Measurements from ENCODE around the gene TTC31. TPM values are rescaled to one million over a fixed set of nuclear protein-coding genes. Genes with fewer than 3 reads are reported as not detected.

TTC31 gene
- total RNA-seq, 1 donor from 2014 or later: 26.1 TPM

DNA sequence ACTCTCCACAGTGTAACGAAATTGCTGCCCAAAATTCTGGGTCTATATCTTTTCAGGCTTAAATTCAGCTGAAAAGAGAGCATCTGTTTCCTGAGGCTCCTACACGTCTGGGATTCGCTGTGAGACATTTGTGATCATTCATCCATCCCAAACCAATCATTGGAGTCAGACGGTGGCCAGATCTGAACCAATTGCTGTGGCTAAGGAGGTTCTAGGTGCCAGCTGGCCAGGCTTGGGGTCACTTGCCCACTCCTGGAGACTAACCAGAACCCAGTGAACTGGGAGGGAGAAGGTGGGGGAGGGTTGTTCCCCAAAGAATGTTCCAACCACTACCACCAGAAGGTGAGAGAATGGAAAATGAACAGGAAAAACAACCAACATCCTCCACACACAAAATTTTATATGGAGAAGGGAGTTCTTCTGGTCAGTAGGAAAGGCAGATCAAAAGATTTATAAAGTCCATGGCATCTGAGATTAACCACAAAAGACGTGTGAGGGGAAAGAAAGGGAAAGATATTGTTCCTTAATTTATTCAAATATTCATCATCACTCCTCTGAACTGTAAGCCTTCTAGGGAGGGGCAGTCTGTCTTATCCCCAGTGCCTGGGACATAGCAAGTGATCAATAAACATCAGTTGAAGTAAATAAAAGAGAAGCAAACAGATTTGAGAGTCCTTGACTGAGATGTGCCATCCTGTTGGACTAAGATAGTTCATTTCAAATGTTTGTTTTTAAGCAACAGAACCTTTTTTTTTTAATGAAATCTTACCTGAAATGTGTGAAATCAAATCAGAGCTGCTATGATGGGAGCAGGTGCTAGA lies 38.2 kb upstream of the TTC31 start:
- peaks cover 22% of the 10 kb centered on the region for H3K4me1 Mint-ChIP-seq
- TF ChIP-seq, protein P1, sequence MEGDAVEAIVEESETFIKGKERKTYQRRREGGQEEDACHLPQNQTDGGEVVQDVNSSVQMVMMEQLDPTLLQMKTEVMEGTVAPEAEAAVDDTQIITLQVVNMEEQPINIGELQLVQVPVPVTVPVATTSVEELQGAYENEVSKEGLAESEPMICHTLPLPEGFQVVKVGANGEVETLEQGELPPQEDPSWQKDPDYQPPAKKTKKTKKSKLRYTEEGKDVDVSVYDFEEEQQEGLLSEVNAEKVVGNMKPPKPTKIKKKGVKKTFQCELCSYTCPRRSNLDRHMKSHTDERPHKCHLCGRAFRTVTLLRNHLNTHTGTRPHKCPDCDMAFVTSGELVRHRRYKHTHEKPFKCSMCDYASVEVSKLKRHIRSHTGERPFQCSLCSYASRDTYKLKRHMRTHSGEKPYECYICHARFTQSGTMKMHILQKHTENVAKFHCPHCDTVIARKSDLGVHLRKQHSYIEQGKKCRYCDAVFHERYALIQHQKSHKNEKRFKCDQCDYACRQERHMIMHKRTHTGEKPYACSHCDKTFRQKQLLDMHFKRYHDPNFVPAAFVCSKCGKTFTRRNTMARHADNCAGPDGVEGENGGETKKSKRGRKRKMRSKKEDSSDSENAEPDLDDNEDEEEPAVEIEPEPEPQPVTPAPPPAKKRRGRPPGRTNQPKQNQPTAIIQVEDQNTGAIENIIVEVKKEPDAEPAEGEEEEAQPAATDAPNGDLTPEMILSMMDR (IDR thresholded peaks at IDR 0.05; ENCODE audit: unreplicated experiment): no peak
- peak overlapping the region; percentile 87 for H3K27ac Mint-ChIP-seq
- DNase-seq (ENCODE audit: low spot score in 2 of 2, unreplicated experiment in 2 of 2): no peak
- no peak overlapping the region for H3K4me3 Mint-ChIP-seq
- H3K36me3 Mint-ChIP-seq: no peaks in the 10 kb centered on the region
- no peaks in the 10 kb centered on the region for H3K9me3 Mint-ChIP-seq
- no peaks in the 10 kb centered on the region for H3K27me3 Mint-ChIP-seq (ENCODE audit: low read depth)

DNA sequence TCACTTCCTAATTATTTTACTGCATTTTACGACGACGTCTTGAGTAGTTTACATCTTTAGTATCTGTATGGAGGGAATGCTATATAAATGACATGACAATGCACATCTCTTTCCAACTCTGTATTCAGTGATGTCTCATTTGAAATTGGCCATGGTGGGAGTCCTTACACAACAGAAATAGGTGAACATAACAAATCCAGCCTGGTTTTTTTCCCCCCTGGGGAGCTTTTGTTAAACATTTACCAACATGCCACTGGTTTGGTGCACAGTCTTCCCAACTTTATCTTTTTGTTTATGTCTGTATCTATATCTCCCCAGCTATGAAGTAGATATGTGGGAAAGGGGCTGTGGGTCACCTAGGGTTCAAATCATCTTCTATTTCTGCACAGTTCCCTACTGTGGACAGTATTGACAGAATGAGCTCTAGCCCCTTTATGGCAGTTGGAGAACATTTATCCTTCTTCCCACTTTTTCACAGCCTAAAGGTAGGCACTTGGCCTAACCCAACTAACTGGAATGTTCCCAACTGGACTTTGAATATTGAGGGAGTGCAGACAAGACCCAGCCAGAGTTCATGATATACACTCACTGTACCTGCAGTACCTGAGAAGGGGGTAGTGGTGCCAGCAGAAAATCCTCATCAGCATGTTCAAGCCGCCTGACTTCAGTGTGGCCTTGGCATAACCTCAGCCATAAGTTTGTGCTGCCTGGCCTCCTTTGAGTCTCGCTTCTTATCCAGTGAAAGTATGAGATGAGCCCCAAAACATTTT lies 35.5 kb upstream of the TTC31 start:
- TF ChIP-seq, protein P1 (IDR thresholded peaks at IDR 0.05; ENCODE audit: unreplicated experiment): no peak
- no peaks in the 10 kb centered on the region for H3K9me3 Mint-ChIP-seq
- DNase-seq (ENCODE audit: low spot score in 2 of 2, unreplicated experiment in 2 of 2): no peak
- peaks cover 20% of the 10 kb centered on the region for H3K4me1 Mint-ChIP-seq
- no peak overlapping the region for H3K4me3 Mint-ChIP-seq
- no peaks in the 10 kb centered on the region for H3K27me3 Mint-ChIP-seq (ENCODE audit: low read depth)
- H3K27ac Mint-ChIP-seq: no peak overlapping the region
- H3K36me3 Mint-ChIP-seq: no peaks in the 10 kb centered on the region

DNA sequence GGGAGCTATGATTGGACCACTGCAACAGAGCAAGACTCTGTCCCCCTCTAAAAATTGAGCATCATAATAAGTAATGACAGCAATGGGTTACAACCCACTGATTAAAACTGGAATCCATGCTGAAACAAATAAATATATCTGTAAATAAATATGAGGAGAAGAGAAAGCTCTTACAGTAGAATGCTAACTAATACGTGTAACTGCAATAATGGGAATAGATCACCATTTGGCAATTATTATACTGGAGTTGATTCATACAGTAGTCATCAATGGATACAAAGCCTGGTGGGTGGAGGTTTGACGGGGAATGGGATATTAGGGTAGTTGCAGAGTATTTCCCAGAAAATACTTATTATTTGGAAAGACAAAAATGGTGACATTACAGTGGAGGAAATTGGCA lies 34.1 kb upstream of the TTC31 start:
- Mint-ChIP-seq H3K4me3 (no peak overlapping the region), H3K27ac (no peak overlapping the region), H3K9me3 (no peaks in the 10 kb centered on the region), H3K27me3 (ENCODE audit: low read depth) (no peaks in the 10 kb centered on the region), H3K4me1 (peaks cover 20% of the 10 kb centered on the region), H3K36me3 (no peaks in the 10 kb centered on the region)
- TF ChIP-seq, protein P1 (IDR thresholded peaks at IDR 0.05; ENCODE audit: unreplicated experiment): no peak
- no peak for DNase-seq (ENCODE audit: low spot score in 2 of 2, unreplicated experiment in 2 of 2)

DNA sequence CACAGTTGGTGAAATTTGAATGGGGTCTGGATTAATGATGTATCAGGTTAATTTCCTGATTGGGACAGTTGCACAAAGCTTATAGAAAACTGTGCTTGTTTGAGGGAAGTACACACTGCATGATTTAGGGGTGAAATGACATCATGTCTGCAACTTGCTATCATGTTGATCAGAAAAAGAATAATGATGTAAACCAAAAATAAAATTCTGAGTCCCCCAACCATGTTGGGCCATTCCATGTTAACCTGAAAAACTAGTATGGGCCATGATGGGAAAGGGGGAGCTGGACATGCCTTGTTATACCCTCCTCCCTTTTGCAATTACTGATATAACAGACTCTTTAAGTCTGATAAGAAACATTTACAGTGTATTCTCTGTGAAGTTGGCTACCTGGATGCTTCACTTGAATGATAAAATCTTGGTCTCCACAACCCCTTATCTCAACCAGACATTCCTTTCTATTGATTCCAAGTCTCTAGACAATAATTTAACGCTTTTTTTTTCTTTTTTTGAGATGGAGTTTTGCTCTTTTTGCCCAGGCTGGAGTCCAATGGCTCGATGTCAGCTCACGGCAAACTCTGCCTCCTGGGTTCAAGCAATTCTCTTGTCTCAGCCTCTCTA lies 32.2 kb upstream of the TTC31 start:
- TF ChIP-seq, protein P1 (IDR thresholded peaks at IDR 0.05; ENCODE audit: unreplicated experiment): no peak
- no peak for DNase-seq (ENCODE audit: low spot score in 2 of 2, unreplicated experiment in 2 of 2)
- no peaks in the 10 kb centered on the region for H3K27me3 Mint-ChIP-seq (ENCODE audit: low read depth)
- no peaks in the 10 kb centered on the region for H3K9me3 Mint-ChIP-seq
- no peak overlapping the region for H3K27ac Mint-ChIP-seq
- peaks cover 22% of the 10 kb centered on the region for H3K4me1 Mint-ChIP-seq
- H3K4me3 Mint-ChIP-seq: no peak overlapping the region
- H3K36me3 Mint-ChIP-seq: no peaks in the 10 kb centered on the region

DNA sequence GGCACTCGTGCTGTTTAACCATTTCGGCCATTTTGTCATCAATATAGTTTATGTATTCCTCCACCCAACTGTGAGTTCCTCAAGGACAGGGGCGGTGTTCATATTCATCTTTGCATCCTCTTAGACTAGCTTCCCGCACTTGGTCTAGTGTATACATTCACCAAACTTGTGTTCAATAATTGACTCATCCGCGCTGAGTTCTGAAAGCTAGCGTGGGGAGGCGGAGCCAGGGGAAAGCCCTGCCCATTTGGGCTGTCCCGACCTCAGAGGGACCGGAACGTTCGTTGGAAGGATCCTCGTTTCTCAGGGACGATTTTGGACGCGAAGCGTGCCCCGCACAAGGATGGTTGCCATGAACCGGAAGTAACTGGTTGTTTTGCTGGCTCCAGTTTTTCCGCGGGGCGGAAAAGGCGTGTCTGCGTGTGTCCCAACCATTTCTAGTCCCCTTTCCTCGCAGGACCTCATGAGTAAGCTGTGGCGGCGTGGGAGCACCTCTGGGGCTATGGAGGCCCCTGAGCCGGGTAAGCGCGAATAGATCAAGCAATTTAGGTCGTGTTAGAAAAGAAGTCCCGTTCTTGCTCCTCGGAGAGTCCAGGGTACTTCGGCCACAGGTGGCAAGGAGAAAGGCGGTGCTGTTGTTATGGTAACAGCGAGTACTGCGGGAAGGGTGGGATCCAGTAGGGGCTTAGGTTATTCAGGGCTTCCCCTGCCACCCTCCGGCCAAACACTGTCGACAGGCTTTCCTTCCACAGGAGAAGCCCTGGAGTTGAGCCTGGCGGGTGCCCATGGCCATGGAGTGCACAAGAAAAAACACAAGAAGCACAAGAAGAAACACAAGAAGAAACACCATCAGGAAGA lies 28.0 kb upstream of the TTC31 start, which contains the start of gene INO80B:
INO80B (plus strand) TSS at position 434 of the 858 bp plus-strand sequence; CDS start at position 464, 30 bp downstream.
- DNase-seq (ENCODE audit: low spot score in 2 of 2, unreplicated experiment in 2 of 2): peak; percentile 83 to 95
- Mint-ChIP-seq H3K36me3 (no peaks in the 10 kb centered on the region), H3K9me3 (no peaks in the 10 kb centered on the region), H3K4me1 (peaks cover 51% of the 10 kb centered on the region), H3K4me3 (peak within 1 kb of the TSS; percentile 94), H3K27me3 (ENCODE audit: low read depth) (no peaks in the 10 kb centered on the region), H3K27ac (peak within 1 kb of the TSS; percentile 99)
- TF ChIP-seq, protein P1 (IDR thresholded peaks at IDR 0.05; ENCODE audit: unreplicated experiment): no peak
